GM18909 (cell line): Measurements from ENCODE around the gene TCF7L2.

Experiments used
- ATAC-seq: cut with Tn5 transposase; IDR thresholded peaks from one replicate; pipeline ENCODE4 v1.9.1; 2021; ENCODE audit warnings: mild to moderate bottlenecking; ENCODE audit not compliant: unreplicated experiment, poor library complexity

The TCF7L2 gene

DNA sequence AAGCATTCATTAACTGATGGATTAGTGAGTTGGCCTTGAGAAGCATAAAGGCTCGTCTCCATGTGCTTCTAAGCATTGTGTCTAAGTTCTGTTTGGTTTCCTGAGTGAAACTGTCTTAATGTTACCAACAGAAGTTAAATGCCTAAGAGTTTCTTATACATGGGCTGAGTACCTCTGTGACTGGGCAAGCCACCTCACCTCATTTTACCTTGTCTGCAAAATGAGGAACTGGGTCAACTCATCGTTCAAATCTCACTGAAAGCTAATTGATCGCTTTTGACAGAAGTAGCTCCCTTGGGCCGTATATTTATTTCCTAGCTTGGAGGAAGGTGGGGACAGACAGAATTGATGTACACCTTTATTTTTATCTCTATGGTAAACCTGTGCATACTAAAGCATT, 88.9 kb downstream of the TCF7L2 start:
- no peak for ATAC-seq

- no peak for ATAC-seq
These were observed 91.3 kb downstream of the TCF7L2 start for GRCh38 chr10:113041324-113041723.

DNA sequence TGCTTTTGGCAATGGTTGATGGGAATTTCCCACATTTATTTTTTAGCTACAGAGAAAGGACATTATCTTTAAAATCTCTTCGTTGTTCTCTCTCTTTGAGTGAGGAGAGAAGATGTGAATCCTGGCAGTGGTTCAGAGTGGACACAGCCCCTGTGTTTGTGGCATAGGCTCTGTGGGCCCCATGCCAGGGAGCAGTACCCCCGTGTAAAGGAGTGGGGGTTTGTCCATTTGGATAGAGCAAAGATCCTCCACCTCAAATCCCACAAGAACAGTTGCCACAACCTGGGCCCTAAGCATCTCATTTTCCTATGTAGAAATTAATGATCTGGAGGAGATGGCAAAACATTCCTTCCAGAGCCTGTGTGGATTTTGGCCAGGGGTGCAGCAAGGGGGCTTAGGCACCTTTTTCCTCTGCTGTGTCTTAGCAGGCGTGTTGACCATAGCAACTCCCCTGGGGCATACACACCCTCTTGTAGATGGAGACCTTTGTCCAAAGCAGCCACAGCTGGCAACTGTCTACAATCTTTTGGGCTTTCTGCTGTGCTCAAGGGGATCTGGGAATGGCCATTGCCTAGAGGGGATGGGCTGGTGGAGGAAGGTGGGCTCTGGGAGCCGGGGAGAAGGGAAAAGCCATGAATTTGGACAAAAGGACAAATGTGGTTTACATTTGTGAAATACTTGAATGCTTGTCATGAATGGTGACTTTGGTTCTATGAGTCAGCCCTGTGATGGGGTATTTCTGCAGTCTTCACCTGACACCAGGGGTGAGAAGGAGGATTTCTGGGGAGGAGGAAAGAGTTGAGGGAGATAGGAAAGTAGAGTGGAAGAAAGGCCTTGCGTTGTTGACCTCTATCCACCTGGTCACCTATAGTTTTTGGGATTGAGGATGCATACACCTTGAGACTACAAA, 92.0 kb downstream of the TCF7L2 start:
- ATAC-seq = no peak

- ATAC-seq = no peak
These were observed 92.8 kb downstream of the TCF7L2 start for GRCh38 chr10:113042868-113043267.

- ATAC-seq = no peak
These were observed 94.1 kb downstream of the TCF7L2 start for GRCh38 chr10:113044016-113044755.

GRCh38 chr10:113045147-113046055, 95.4 kb downstream of the TCF7L2 start:
- ATAC-seq = no peak

GRCh38 chr10:113047151-113047550, 97.1 kb downstream of the TCF7L2 start:
- ATAC-seq = no peak

GRCh38 chr10:113047605-113047962, 97.5 kb downstream of the TCF7L2 start:
- ATAC-seq = no peak

GRCh38 chr10:113047963-113048781, 98.1 kb downstream of the TCF7L2 start:
- no peak for ATAC-seq

DNA sequence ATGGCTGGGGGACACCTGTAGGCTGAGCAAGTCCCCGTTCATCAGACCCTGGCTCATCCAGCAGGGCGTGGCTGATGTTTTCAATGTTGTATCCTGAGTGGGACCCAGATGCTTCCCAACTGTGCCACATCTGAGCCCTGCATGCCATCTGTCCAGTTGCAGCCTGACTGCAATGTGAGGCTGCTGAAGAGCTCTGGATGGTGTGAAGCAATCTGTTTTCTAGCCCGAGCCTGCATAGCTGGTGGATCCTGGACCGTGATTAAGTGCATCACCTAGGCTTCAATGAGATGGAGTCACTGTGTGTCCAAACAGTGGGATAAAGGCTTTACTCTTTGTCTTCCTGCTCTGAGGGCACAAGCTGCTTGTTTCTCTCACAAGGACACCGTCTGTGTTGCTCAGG, 99.8 kb downstream of the TCF7L2 start:
- ATAC-seq = no peak

DNA sequence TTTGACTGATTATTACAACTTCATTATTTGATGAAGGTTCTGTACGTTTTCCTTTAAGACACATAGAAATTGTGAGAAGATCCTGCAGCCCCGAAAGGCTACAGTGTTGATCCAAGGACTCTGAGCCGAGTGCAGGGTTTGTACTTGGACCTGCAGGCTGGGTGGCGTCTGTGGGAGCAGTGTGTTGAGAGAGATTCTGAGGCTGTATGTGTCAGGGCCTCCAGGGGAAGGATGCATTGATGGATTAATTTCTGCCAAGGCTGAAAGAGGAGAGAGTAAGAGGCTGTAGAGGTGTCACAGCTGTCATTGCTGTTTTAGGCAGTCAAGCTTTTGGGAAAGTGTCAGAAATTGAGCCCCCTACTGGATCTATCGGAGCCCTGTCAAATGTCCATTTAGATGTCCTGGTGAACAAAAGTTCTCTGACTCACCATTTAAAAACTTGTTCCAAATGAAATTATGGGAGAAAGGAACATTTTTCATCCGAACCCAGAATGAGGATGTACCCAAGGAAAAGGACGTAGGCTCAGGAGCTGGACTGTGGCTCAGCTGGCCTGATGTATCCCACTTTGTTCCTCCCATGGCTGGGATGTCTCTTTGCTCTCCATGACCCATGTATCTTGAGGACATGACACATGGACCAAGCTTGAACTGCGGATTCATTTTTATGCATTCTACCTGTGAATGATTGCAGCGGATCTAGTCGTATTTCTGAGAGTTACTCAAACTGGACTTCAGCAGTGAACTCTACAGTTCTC, 102.2 kb downstream of the TCF7L2 start:
- no peak for ATAC-seq

- no peak for ATAC-seq
These were observed 103.0 kb downstream of the TCF7L2 start for GRCh38 chr10:113053091-113053490.

GRCh38 chr10:113053881-113054280, 103.8 kb downstream of the TCF7L2 start:
- no peak for ATAC-seq

DNA sequence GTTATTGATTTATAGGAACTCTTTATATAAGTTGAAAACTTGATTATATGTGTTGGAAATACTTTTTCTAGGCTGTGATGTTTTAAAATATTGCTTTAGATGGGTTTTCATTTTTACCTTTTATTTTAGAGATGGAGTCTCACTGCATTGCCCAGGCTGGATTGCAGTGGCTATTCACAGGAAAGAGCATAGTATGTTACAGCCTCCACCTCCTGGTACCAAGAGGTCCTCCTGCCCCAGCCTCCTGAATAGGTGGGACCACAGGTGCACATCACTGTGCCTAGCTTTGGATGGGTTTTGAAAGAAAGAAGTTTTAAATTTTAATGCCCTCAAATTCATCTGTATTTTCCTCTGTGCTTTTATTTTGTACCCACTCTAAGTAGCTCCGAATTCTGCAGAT, 105.4 kb downstream of the TCF7L2 start:
- no peak for ATAC-seq

DNA sequence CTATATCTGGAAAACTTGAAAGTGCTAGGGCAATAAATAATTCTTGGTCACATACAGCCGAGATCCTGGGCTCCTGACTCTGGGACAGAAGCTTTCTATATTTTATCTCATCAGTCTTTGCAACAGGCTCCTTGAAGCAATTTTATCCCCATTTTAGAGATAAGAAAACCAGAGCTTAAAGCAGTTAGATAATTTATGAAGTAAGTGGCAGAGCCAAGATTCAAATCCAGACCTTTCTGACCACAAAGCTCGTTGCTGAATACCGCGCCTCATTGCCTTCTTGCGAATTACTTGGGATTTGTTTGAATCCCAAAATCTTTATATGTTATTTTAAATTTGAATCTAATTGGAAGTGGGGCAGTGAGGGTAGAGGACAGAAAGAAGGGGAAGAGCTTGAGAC, 106.0 kb downstream of the TCF7L2 start:
- ATAC-seq = no peak

- no peak for ATAC-seq
These were observed 106.5 kb downstream of the TCF7L2 start for GRCh38 chr10:113056441-113057021.

- ATAC-seq = no peak
These were observed 108.0 kb downstream of the TCF7L2 start for GRCh38 chr10:113057948-113058522.
